ENCODE data around the gene KIAA0232. TPM values are rescaled to one million over a fixed set of nuclear protein-coding genes. Genes with fewer than 3 reads are reported as not detected.
A peak's percentile ranks its signal among the peaks of the same experiment; 100 is the strongest.

The KIAA0232 gene
- total and polyA plus RNA-seq, 8 donors: 4.0 to 12.4 (median 8.8) TPM

DNA sequence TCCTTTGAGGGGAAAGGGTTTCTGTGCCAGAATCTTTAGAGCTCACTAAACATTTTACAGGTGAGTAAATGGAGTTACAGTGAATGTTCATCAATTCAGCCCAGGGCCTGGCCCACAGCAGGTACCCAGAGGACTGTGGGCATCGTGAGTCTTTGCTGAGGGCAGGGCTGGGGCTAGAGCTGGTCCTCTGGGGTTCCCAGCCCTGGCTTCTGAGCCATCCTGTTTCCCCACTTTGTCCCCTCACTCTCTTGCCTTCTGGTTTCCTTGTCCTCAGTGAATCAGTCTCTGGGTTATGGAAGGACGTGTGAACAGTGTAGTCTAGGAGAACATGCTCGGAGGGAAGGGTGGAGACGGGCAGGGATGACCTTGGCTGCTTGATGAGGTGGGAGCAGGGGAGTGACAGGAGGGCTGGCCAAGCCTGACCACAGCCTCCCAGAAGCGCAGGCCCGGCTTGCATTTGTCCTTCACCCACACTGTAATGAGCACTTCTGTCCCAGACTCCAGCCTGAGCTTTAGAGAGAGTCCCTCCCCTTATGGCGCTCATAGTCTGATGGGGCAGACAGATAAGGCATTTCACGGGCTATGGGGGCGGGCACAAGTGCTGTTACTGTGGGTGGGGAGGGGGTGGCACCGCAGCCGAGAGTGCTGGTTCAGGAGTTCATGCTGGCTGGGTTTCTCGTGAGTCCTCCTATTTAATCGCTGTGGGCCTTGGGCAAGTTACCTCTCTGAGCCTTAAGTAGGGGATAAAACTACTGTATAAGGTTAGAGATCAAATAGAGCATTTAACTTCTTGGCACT is 144.4 kb downstream of the KIAA0232 start:
- no peak for FAIRE-seq

GRCh38 chr4:6928081-6928480 is 145.6 kb downstream of the KIAA0232 start:
- intact Hi-C loops (cut with DNase I): no loop called here
- FAIRE-seq (no peak), DNase-seq (no peak), ATAC-seq (peak in 2 of 4 donors; percentile 16 to 52)
- H3K36me3 ChIP-seq: peaks cover 0 to 14% (median 0%) of the 10 kb centered on the region in 3 donors
- no peak for TF ChIP-seq CTCF (IDR thresholded peaks at IDR 0.05)
- H3K4me1 ChIP-seq: peaks cover 0 to 6% (median 0%) of the 10 kb centered on the region in 3 donors
- H3K4me3 ChIP-seq: no peak overlapping the region
- H3K9me3 ChIP-seq: no peaks in the 10 kb centered on the region
- no peak overlapping the region for H3K27ac ChIP-seq
- H3K27me3 ChIP-seq: no peaks in the 10 kb centered on the region
- WGBS, 2 donors: 82 to 89% methylated on average over 4 of the region's 4 CpGs

More for the DNA sequence above, 144.4 kb downstream of the KIAA0232 start:
- peaks cover 0 to 6% (median 0%) of the 10 kb centered on the region in 3 donors for H3K4me1 ChIP-seq
- ATAC-seq: peak in 3 of 4 donors; percentile 58 to 79 (median 58)
- no peak for TF ChIP-seq CTCF (IDR thresholded peaks at IDR 0.05)
- H3K9me3 ChIP-seq: no peaks in the 10 kb centered on the region
- no peaks in the 10 kb centered on the region for H3K27me3 ChIP-seq
- peak overlapping the region in 1 of 4 donors; percentile 31 for H3K27ac ChIP-seq
- H3K4me3 ChIP-seq: no peak overlapping the region
- peaks cover 0 to 14% (median 0%) of the 10 kb centered on the region in 3 donors for H3K36me3 ChIP-seq
- peak in 1 of 6 donors; percentile 52 for DNase-seq
- intact Hi-C loops (cut with DNase I): no loop called here
- 52 to 55% methylated on average over 13 of the region's 13 CpGs for WGBS, 2 donors

- intact Hi-C loops (cut with DNase I): no loop called here
- H3K4me1 ChIP-seq: peaks cover 0 to 6% (median 0%) of the 10 kb centered on the region in 3 donors
- H3K9me3 ChIP-seq: no peaks in the 10 kb centered on the region
- WGBS, 2 donors: 85 to 89% methylated on average over 9 of the region's 9 CpGs
- H3K27me3 ChIP-seq: no peaks in the 10 kb centered on the region
- no peak overlapping the region for H3K27ac ChIP-seq
- H3K36me3 ChIP-seq: peaks cover 0 to 2% (median 0%) of the 10 kb centered on the region in 3 donors
- ATAC-seq: no peak
- no peak for FAIRE-seq
- no peak overlapping the region for H3K4me3 ChIP-seq
- DNase-seq: no peak
- no peak for TF ChIP-seq CTCF (IDR thresholded peaks at IDR 0.05)
Observed at GRCh38 chr4:6929339-6929811, 146.8 kb downstream of the KIAA0232 start.

- H3K4me1 ChIP-seq: peaks cover 0 to 6% (median 0%) of the 10 kb centered on the region in 3 donors
- no peaks in the 10 kb centered on the region for H3K9me3 ChIP-seq
- FAIRE-seq (no peak), ATAC-seq (peak in 2 of 4 donors; percentile 24 to 28), DNase-seq (peak in 1 of 6 donors; percentile 16)
- 78 to 85% methylated on average over 15 of the region's 15 CpGs for WGBS, 2 donors
- intact Hi-C loops (cut with DNase I): no loop called here
- TF ChIP-seq CTCF (IDR thresholded peaks at IDR 0.05): no peak
- H3K4me3 ChIP-seq: no peak overlapping the region
- H3K27ac ChIP-seq: no peak overlapping the region
- no peaks in the 10 kb centered on the region for H3K36me3 ChIP-seq
- H3K27me3 ChIP-seq: no peaks in the 10 kb centered on the region
Observed at GRCh38 chr4:6929812-6930464, 147.4 kb downstream of the KIAA0232 start.
